OCI-LY7 (cell line): ENCODE data around the gene KCTD5. TPM values are rescaled to one million over a fixed set of nuclear protein-coding genes. Genes with fewer than 3 reads are reported as not detected.
"Not testable (repeated sequence)": the region's sequence is repeated elsewhere in the genome, so short reads cannot be mapped to it uniquely, and the experiment has no call there.

Experiments
- Bru-seq: library from RNA; stranded (reverse); fragments of 400-500 nt; gene quantifications from one replicate; lab custom pipeline; 2021; lab: Mats Ljungman, UMichigan
- BruChase-seq, 2 experiments: library from RNA; stranded (reverse); fragments of 400-500 nt; gene quantifications; one replicate each; lab custom pipeline; 2021; lab: Mats Ljungman, UMichigan
- BruUV-seq: library from RNA; stranded (reverse); fragments of 400-500 nt; replicated peaks from 2 replicates; lab custom pipeline; 2021; lab: Mats Ljungman, UMichigan
- CTCF ChIA-PET: fragments of 300-600 bp; sonication (Branson Sonifier 250); formaldehyde crosslinking; loops from one replicate; lab custom pipeline; 2022; ENCODE audit warnings: antibody characterized with exemption; ENCODE audit not compliant: unreplicated experiment; lab: Charles Lee
- POLR2A ChIA-PET: fragments of 300-600 bp; sonication (Branson Sonifier 250); formaldehyde crosslinking; loops from one replicate; lab custom pipeline; 2022; ENCODE audit warnings: antibody characterized with exemption; lab: Charles Lee
- DNase-seq: peaks from one replicate; pipeline ENCODE4 v3.0.0-alpha.2; 2015; ENCODE audit warnings: low spot score
- H2AFZ ChIP-seq: fragments of 200-600 bp; sonication (generic), shearing (Covaris generic); 2 replicates; pipeline ENCODE4 v1.6.1; 2014; ENCODE audit warnings: mild to moderate bottlenecking, antibody characterized with exemption, low read length, moderate library complexity
- H3K27ac ChIP-seq: fragments of 200-600 bp; sonication (generic); 2 replicates; pipeline ENCODE4 v1.5.1; 2014; ENCODE audit warnings: mixed run types, low read depth, mild to moderate bottlenecking, moderate library complexity, low read length, inconsistent platforms; ENCODE audit not compliant: poor library complexity, severe bottlenecking
- H3K36me3 ChIP-seq: fragments of 200-600 bp; sonication (generic); 2 replicates; pipeline ENCODE4 v1.6.1; 2014; ENCODE audit warnings: mild to moderate bottlenecking, antibody characterized with exemption, low read length, moderate library complexity, mixed read lengths; ENCODE audit not compliant: insufficient read depth
- H3K4me1 ChIP-seq: fragments of 200-600 bp; sonication (generic); 2 replicates; pipeline ENCODE4 v1.5.1; 2014; ENCODE audit warnings: mild to moderate bottlenecking, low read length; ENCODE audit not compliant: insufficient read depth, poor library complexity, severe bottlenecking
- H3K4me2 ChIP-seq: fragments of 200-600 bp; sonication (generic); 2 replicates; pipeline ENCODE4 v1.6.1; 2014; ENCODE audit warnings: mild to moderate bottlenecking, low read length
- H3K4me3 ChIP-seq: fragments of 200-600 bp; sonication (generic); 2 replicates; pipeline ENCODE4 v1.5.1; 2014; ENCODE audit warnings: mild to moderate bottlenecking, low read depth, low read length; ENCODE audit not compliant: poor library complexity, severe bottlenecking
- H3K79me2 ChIP-seq: fragments of 200-600 bp; sonication (generic); 2 replicates; pipeline ENCODE4 v1.6.1; 2016; ENCODE audit warnings: low read depth, mild to moderate bottlenecking, low read length, moderate library complexity, mixed read lengths; ENCODE audit not compliant: insufficient read depth
- H3K9me2 ChIP-seq: fragments of 200-600 bp; sonication (generic); 2 replicates; pipeline ENCODE4 v1.6.1; 2016; ENCODE audit warnings: mild to moderate bottlenecking, low read length, mixed read lengths; ENCODE audit not compliant: insufficient read depth
- H3K9me3 ChIP-seq: fragments of 200-600 bp; sonication (generic); 2 replicates; pipeline ENCODE4 v1.6.1; 2014; ENCODE audit warnings: mild to moderate bottlenecking, mixed run types, low read length, mixed read lengths
- H4K20me1 ChIP-seq: fragments of 200-600 bp; sonication (generic); 2 replicates; pipeline ENCODE4 v1.6.1; 2014; ENCODE audit warnings: mild to moderate bottlenecking, antibody characterized with exemption, low read length, moderate library complexity, mixed read lengths; ENCODE audit not compliant: insufficient read depth
- CTCF ChIP-seq: fragments of 200-600 bp; sonication (generic); conservative IDR thresholded peaks from 2 replicates; pipeline ENCODE4 v1.5.1; 2014; ENCODE audit warnings: mild to moderate bottlenecking, antibody characterized with exemption, low read length, moderate library complexity, mixed read lengths
- EZH2phosphoT487 ChIP-seq: fragments of 200-600 bp; sonication (generic); IDR thresholded peaks from 2 replicates; pipeline ENCODE4 v1.6.1; 2018; ENCODE audit warnings: low read depth, borderline replicate concordance, mild to moderate bottlenecking, mixed run types, antibody characterized with exemption, low read length, moderate library complexity, mixed read lengths
- intact Hi-C: fragments of 100-400 bp; cut with micrococcal nuclease; formaldehyde crosslinking; loops from one replicate; pipeline ENCODE4 v1.10.0; 2022; ENCODE audit not compliant: unreplicated experiment
- long read RNA-seq: library from polyadenylated mRNA; stranded (forward); transcript quantifications from one replicate; pipeline ENCODE4 v2.0.0, GENCODE V29; 2022
- total RNA-seq, 2 experiments: library from RNA; depleted of rRNA in 1 of 2; stranded (reverse); fragments of >200 nt in 1 of 2; shearing (Covaris generic) in 1 of 2; gene quantifications; 2 replicates each; pipeline ENCODE4 v1.2.3, GENCODE V29; 2014 to 2022

Gene KCTD5, protein sequence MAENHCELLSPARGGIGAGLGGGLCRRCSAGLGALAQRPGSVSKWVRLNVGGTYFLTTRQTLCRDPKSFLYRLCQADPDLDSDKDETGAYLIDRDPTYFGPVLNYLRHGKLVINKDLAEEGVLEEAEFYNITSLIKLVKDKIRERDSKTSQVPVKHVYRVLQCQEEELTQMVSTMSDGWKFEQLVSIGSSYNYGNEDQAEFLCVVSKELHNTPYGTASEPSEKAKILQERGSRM
- total RNA-seq (2014; rRNA removed; shearing (Covaris generic)) (18.9 and 34.6 TPM in 2 replicates), total RNA-seq (2022) (25.2 and 25.8 TPM in 2 replicates), Bru-seq, nascent RNA (percentile 51 among the genes with signal in this experiment), BruChase-seq, experiment 1, labeled RNA remaining after a 6-hour chase (percentile 56 among the genes with signal in this experiment), BruChase-seq, experiment 2, labeled RNA remaining after a 2-hour chase (percentile 70 among the genes with signal in this experiment)
- long read RNA-seq, transcript KCTD5-201 (6 exons, 2,482 nt): major isoform, 86 of 89 reads
- long read RNA-seq, partial matches to known transcripts: 1 of 89 reads
- long read RNA-seq, other reads (novel, unspliced or antisense): 2 of 89 reads

GRCh38 chr16:2682209-2683021 is at the start of gene KCTD5:
KCTD5 (plus strand) TSS chr16:2682523; CDS start chr16:2682549, 26 bp downstream.
- CTCF ChIA-PET: no interaction called here
- DNase-seq: peak; percentile 97

GRCh38 chr16:2639071-2639721 is 43.1 kb upstream of the KCTD5 start:
- BruUV-seq, H3K9me2 ChIP-seq, H3K79me2 ChIP-seq, H4K20me1 ChIP-seq, POLR2A ChIA-PET, H3K27ac ChIP-seq, CTCF ChIA-PET, DNase-seq, H2AFZ ChIP-seq, H3K4me3 ChIP-seq, H3K36me3 ChIP-seq, intact Hi-C loops, H3K4me2 ChIP-seq, H3K9me3 ChIP-seq, H3K4me1 ChIP-seq: not testable (repeated sequence)
- TF ChIP-seq CTCF: 0 out of 2 replicates have a peak, but pooled peaks have one; percentile 10

More at GRCh38 chr16:2682209-2683021, at the start of gene KCTD5:
- Histone ChIP-seq H3K4me2 (peak within 1 kb of the TSS; percentile 73), H3K27ac (peak within 1 kb of the TSS; percentile 43), H2AFZ (peak within 1 kb of the TSS; percentile 65; the same call in 1 of the 2 replicates), H4K20me1 (peaks cover 8% of the 10 kb centered on the region), H3K9me2 (no peaks in the 10 kb centered on the region), H3K36me3 (peaks cover 3% of the 10 kb centered on the region; the same call in 1 of the 2 replicates), H3K4me3 (peak within 1 kb of the TSS; percentile 90), H3K4me1 (peaks cover 16% of the 10 kb centered on the region), H3K79me2 (peaks cover 26% of the 10 kb centered on the region), H3K9me3 (no peaks in the 10 kb centered on the region)
- POLR2A ChIA-PET: interaction anchor here (1.0 to 1.6 kb wide), 2 partner anchors 9 to 200 kb away, joined by 3 to 5 read pairs; no protein-coding TSS in a partner anchor
- intact Hi-C loops: loop anchor here (1.0 to 2.0 kb wide), 2 partner anchors 38 to 70 kb away; partner anchors contain the start of genes PRSS27 and SRRM2
- BruUV-seq: no TSS peak
- TF ChIP-seq CTCF (no peak), EZH2phosphoT487 (no peak)

GRCh38 chr16:2639722-2640072 is 42.6 kb upstream of the KCTD5 start:
- H4K20me1 ChIP-seq, H3K9me3 ChIP-seq, POLR2A ChIA-PET, intact Hi-C loops, H3K79me2 ChIP-seq, H3K4me3 ChIP-seq, H3K27ac ChIP-seq, BruUV-seq, H3K36me3 ChIP-seq, H3K9me2 ChIP-seq, H3K4me1 ChIP-seq, H2AFZ ChIP-seq, H3K4me2 ChIP-seq, DNase-seq, CTCF ChIA-PET: not testable (repeated sequence)

DNA sequence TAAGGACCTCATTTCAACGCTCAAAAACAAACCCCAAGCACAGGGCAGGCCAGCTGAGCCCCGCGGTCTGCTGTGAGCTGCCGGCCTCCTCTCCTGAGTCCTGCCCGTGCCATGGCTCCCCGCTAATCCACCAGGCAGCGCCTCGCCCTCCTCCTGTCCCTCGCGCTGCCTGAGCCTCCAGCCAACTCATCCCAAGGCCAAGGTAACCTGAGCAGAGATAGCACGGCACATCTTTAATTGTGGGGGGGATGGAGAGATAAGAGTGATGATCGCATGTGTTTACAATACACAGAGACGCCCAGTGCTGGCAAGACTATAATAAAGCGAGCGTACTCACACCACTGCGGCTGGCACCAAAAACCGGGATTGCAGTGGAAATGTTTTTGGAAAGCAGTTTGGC is 39.8 kb upstream of the KCTD5 start:
- H3K79me2 ChIP-seq, H4K20me1 ChIP-seq, H2AFZ ChIP-seq, H3K27ac ChIP-seq, H3K36me3 ChIP-seq, BruUV-seq, H3K4me3 ChIP-seq, H3K4me2 ChIP-seq, H3K4me1 ChIP-seq, H3K9me3 ChIP-seq, CTCF ChIA-PET, POLR2A ChIA-PET, H3K9me2 ChIP-seq, DNase-seq, intact Hi-C loops: not testable (repeated sequence)
